Measurements from ENCODE around the gene ATP6V0E1. TPM values are rescaled to one million over a fixed set of nuclear protein-coding genes. Genes with fewer than 3 reads are reported as not detected.
A peak's percentile ranks its signal among the peaks of the same experiment; 100 is the strongest.

The ATP6V0E1 gene
- total and polyA plus RNA-seq, 2 of the 8 experiments (the other 6 are each of a cell fraction or from before 2014, with no cell fraction given): 108 to 134 TPM

GRCh38 chr5:173012882-173013281, 29.3 kb downstream of the ATP6V0E1 start:
- Histone ChIP-seq H2BK120ac (replicated peaks; ENCODE audit: low read depth, low read length) (no peak overlapping the region), H3K56ac (replicated peaks; ENCODE audit: insufficient read length, low read depth, low read length) (no peak overlapping the region), H3K14ac (ENCODE audit: insufficient read length) (no peak overlapping the region), H4K5ac (ENCODE audit: insufficient read length, low read depth, low read length) (no peak overlapping the region), H3K4me1 (replicated peaks in 1 of 4; ENCODE audit: control insufficient read depth in 3 of 4, insufficient read depth in 4 of 4, low read length in 3 of 4) (peaks cover 0 to 6% (median 1%) of the 10 kb centered on the region in 4 experiments; a peak in 2 of 7 replicates), H3K27ac (ENCODE audit: low read depth, low read length) (no peak overlapping the region), H3K23ac (ENCODE audit: insufficient read length) (no peak overlapping the region), H4K8ac (ENCODE audit: extremely low read depth, insufficient read depth, low read length) (no peak overlapping the region), H2BK15ac (ENCODE audit: low read length) (no peak overlapping the region), H3K4me2 (ENCODE audit: insufficient read depth in 1 of 2, low read depth in 2 of 2, low read length in 2 of 2) (no peak overlapping the region), H4K20me1 (replicated peaks in 1 of 2; ENCODE audit: control insufficient read depth in 1 of 2, insufficient read depth in 2 of 2, low read length in 2 of 2) (peaks cover 2 to 3% of the 10 kb centered on the region in 2 experiments), H2BK20ac (ENCODE audit: low read length) (no peak overlapping the region), H3K9ac (replicated peaks in 1 of 4; ENCODE audit: extremely low read depth in 1 of 4, low read depth in 3 of 4, low read length in 3 of 4) (no peak overlapping the region), H3K9me3 (ENCODE audit: insufficient read depth in 2 of 2, low read depth in 1 of 2, low read length in 1 of 2) (no peaks in the 10 kb centered on the region), H3K27me3 (replicated peaks in 1 of 4; ENCODE audit: control insufficient read depth in 3 of 4, extremely low read depth in 1 of 4, insufficient read depth in 3 of 4, low read length in 3 of 4) (no peaks in the 10 kb centered on the region), H3K36me3 (ENCODE audit: control insufficient read depth in 2 of 4, insufficient read depth in 4 of 4, low read length in 3 of 4) (no peaks in the 10 kb centered on the region), H3K4ac (replicated peaks; ENCODE audit: insufficient read length, low read depth, low read length) (no peak overlapping the region), H2BK5ac (ENCODE audit: low read depth, low read length) (no peak overlapping the region), H4K91ac (replicated peaks; ENCODE audit: insufficient read length, low read length) (no peak overlapping the region), H3K4me3 (ENCODE audit: extremely low read depth in 1 of 4, insufficient read depth in 2 of 4, low read depth in 3 of 4, low read length in 4 of 4) (no peak overlapping the region), H2AK5ac (ENCODE audit: low read depth, low read length) (no peak overlapping the region), H2BK12ac (ENCODE audit: low read depth, low read length) (no peak overlapping the region), H3K79me2 (ENCODE audit: control insufficient read depth in 1 of 2, insufficient read depth in 2 of 2, low read length in 2 of 2) (peaks cover 0 to 49% of the 10 kb centered on the region in 2 experiments; a peak in 2 of 4 replicates), H3K18ac (ENCODE audit: extremely low read depth, low read length) (no peak overlapping the region), H3K79me1 (ENCODE audit: low read depth, low read length) (no peaks in the 10 kb centered on the region; the same call in none of the 2 replicates), H3K23me2 (ENCODE audit: low read depth, low read length) (no peaks in the 10 kb centered on the region), H2AFZ (ENCODE audit: low read length) (no peak overlapping the region)
- WGBS, 2 experiments (ENCODE audit: extremely low coverage in 1 of 2, insufficient coverage in 1 of 2, insufficient read length in 1 of 2, insufficient replicate concordance in 2 of 2, low coverage in 1 of 2, low lambda C conversion rate in 2 of 2, missing lambda C conversion rate in 1 of 2): 92% methylated on average over 4 of the region's 4 CpGs; no CpG with 5 or more reads in 1 of the 2 experiments
- no peak for TF ChIP-seq NRF1 (IDR thresholded peaks at IDR 0.05; ENCODE audit: low read depth, low read length)
- TF ChIP-seq CEBPB (IDR thresholded peaks at IDR 0.05; ENCODE audit: low read depth, low read length): 0 out of 2 replicates have a peak, but pooled peaks have one; percentile 10
- TF ChIP-seq JUN (IDR thresholded peaks at IDR 0.05; ENCODE audit: low read depth, low read length): no peak
- POLR2A ChIA-PET (ENCODE audit: partially characterized antibody): interaction anchor here (0.8 to 1.1 kb wide), 2 partner anchors 8 to 69 kb away, joined by 3 read pairs; no protein-coding TSS in a partner anchor
- CTCF ChIA-PET (ENCODE audit: partially characterized antibody): interaction anchor here (0.6 to 3.4 kb wide), 5 partner anchors 13 to 337 kb away, joined by 3 to 11 read pairs (median 3); no protein-coding TSS in a partner anchor
- DNase-seq (ENCODE audit: low read depth in 1 of 2, low spot score in 2 of 2) (no peak), FAIRE-seq (no peak)
